NOMO-1 treated with DMSO at 0.1 percent for 48 hours (cell line): Measurements from ENCODE around the gene SRRM1.

Experiments
- DNase-seq: peaks from one replicate; lab custom pipeline; 2025; ENCODE audit not compliant: unreplicated experiment; lab: John Stamatoyannopoulos, UW

SRRM1 gene, protein sequence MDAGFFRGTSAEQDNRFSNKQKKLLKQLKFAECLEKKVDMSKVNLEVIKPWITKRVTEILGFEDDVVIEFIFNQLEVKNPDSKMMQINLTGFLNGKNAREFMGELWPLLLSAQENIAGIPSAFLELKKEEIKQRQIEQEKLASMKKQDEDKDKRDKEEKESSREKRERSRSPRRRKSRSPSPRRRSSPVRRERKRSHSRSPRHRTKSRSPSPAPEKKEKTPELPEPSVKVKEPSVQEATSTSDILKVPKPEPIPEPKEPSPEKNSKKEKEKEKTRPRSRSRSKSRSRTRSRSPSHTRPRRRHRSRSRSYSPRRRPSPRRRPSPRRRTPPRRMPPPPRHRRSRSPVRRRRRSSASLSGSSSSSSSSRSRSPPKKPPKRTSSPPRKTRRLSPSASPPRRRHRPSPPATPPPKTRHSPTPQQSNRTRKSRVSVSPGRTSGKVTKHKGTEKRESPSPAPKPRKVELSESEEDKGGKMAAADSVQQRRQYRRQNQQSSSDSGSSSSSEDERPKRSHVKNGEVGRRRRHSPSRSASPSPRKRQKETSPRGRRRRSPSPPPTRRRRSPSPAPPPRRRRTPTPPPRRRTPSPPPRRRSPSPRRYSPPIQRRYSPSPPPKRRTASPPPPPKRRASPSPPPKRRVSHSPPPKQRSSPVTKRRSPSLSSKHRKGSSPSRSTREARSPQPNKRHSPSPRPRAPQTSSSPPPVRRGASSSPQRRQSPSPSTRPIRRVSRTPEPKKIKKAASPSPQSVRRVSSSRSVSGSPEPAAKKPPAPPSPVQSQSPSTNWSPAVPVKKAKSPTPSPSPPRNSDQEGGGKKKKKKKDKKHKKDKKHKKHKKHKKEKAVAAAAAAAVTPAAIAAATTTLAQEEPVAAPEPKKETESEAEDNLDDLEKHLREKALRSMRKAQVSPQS

DNA sequence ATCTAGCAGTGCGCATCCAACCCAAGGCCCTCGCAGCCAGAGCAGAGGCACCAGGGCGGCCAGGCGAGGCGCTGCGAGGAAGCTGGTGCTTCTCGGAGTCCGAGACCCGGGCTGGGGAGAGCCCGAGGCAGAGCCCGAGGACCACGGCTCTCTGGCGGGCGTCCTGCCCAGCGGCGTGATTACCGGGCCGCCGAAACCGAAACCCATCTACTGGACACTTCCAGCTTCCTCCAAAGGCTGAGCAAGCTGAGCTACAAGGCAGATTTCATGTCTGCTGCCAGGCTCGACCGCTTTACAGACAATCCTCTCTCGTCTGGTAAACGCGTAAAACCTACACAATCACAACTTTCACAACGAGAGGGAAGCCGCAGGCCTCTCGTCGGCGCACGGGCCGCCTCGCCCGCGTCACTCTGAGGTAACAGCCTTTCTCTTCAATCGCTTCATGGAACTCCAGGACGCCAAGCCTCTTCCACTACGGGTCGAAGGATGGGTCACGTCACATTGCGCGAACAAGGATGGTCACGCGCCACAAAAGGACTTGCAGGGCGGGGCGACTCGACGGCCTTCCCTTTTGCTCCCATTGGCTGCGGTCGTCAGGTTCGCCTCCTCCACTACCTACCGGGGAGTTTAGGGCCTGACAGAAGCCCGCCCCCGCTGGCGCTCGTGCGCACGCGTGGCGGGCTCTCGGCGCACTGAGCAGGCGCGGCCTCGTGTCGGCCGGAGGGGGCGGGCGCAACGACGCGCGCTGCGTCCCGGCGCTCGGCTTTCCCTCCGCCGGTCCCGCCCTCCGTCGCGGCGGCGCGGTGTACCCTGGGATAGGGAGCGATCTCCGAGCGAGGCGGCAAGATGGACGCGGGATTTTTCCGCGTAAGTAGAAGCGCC is at the start of gene SRRM1:
Gene SRRM1 (plus strand): TSS at position 822 of the 882 bp plus-strand sequence. CDS start 25 bp downstream, at position 847.
- peak; percentile 99 for DNase-seq

DNA sequence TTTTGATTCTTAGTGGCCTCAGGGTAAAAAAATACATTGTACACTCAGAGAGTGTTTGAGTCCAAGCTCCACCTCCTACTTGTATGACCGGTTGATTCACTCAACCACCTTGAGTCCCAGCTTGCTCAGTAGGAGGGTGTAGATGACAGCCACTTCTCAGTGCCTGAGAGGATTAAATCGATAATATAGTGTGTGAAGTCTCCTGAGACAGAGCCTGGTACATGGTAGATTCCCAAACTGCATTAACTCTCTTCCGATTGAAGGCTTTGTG is 48.8 kb upstream of the SRRM1 start:
- DNase-seq: no peak

DNA sequence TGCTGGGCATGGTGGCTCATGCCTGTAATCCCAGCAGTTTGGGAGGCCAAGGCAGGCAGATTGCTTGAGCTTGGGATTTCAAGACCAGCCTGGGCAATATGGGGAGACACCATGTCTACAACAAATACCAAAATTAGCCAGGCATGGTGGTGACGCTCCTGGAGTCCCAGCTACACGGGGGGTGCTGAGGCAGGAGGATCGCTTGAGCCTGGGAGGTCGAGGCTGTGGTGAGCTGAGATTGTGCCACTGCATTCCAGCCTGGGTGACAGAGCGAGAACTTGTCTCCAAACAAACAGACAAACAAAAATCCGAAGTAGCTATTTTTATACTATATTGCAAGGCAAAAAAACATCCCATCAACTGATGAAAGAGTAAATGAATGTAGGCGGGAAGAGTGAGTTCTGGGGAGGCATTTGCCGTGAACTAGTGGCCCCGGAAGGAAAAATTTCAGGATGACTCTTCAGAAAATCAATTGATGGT is 46.7 kb upstream of the SRRM1 start:
- no peak for DNase-seq

DNA sequence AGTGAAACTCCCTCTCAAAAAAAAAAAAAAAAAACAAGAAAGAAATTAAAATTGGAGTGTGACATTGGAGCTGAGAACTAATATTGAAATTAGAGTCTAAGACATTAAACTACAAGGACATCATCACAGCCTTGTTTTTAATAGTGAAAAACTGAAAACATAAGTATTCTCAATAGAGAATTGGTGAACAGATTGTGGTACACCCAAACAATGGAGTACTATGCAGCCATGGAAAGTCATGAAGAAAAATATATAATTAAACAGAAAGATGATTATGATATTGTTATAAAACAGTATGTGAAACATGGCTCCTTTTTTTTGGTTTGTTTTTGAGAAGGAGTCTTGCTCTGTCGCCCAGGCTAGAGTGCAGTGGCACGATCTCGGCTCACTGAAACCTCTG is 43.8 kb upstream of the SRRM1 start:
- no peak for DNase-seq

DNA sequence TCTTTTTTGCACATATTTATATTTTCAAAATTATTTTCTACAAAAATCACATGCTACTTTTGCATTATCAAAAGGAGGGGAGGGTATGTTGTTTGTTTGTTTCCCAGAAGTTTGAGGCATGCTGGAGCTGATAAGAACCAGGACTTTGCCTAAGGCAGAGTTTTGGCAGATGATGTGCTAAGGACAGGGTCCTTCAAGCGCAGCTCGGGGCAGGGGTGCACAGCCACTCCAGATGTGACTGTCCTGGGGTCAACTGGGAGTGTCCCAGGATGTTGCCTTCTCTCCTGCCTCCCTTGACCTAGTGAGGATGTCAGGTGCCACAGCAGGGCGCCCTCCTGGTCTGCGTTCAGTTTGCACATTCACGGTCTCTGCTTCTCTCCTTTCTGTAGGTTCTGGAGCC is 42.6 kb upstream of the SRRM1 start:
- DNase-seq: no peak

DNA sequence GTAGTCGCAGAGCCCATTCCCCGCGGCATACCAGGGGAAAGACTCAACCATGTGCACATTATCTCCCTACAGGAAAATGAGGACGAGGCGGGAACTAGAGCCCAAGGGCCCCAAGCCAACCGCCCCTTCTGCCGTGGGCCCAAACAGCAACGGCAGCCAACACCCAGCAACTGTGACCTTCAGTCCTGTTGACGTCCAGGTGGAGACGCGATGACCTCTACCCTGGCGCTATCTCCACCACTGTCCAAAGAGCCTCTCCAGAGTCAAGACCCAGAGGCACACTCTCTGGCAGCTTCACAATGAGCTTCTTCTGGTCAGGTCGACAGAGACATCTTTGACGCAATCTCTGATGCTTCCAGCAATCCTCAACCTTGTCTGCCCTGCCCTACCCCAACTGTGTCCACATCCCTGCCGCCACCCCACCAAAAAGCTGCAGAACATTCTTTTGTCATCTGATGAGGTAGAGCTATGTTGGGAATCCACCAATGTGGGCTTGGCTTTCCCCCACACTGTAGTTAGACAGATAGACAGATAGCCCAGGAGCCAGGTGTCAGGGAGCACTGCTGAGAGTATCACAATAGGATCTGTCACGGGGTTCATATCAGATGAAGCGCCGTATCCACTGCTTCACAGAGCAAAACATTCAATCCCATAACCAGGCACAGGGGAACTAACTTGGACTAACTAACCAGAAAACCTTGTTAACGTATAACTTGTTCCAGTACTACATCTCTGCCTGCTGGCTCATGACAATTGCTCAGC is 37.4 kb upstream of the SRRM1 start:
- no peak for DNase-seq

DNA sequence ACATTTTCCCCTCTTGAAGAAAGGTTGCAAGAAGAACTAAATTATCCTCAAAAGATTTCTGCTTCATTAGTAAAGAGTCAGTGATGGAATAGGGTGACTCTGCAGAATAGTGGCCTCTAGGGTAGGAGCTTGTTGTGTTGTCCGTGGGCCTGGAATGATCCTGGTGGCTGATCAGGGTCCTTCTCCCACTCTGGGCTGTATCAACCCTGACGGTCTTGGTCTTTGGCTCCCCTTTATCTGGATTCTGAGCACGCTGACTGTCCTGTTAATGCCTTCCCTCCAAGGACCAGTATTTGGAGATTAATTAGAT is 36.9 kb upstream of the SRRM1 start:
- no peak for DNase-seq

DNA sequence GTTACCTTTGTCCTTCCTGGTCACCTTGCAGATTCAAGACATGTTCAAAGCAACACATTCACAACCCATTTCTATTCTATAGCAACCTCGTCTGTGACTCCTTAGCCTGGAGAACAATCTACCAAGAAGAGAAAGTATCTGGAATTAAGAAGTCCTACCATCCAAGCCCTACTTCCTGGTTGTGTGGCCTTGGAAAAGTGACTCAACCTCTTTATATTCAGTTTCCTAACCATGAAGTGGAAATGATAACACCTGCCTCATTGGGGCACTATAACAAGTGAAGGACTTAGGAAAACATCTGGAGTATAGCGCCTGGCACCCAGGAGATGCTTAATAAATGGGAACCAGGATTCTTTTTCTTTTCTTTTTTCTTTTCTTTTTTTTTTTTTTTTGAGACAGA is 36.5 kb upstream of the SRRM1 start:
- DNase-seq: no peak

DNA sequence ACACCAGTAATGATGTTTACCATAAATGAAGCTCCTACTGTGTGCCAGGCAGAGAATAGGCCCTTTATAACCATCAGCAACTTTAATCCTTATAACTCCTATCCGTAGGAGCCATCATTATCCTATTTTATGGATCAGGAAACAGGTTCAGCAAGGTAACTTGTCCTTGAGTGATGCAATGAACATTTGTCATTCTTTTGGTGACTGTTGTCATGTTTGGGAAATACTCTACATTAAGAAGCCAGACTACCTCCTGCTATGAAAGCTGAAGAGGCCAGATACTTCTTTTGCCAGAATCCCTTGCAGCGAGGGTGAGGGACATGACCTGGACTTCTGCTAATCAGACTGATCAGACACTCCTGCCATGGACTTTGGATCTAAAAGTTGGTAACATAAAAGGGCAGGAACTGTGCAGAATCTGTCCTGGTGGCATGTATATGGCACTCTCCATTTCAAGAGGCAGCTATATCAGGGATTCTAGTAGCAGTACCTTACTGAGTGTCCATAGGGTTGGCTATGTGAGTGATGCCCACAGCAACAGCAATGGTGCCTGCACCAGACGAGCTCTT is 33.1 kb upstream of the SRRM1 start:
- DNase-seq: no peak

DNA sequence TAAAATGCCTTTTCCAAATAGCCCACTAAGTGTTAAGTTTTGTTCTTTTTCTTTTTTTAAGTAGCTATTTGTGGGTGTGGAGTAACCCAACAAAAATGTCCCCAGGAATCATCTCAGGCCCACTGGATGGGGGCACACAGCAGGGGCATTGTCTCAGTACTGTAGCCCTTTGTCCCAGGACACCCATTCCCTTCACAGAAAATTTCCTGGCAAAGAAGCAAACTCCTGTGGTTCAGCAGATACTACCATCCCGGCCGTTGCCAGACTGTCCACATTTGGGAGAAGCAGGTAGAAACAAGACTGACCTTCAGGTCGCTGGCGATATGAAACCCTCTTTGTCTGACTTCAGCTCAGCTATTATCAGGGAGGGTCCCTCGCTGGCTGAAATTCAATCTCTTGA is 23.7 kb upstream of the SRRM1 start:
- DNase-seq: no peak

DNA sequence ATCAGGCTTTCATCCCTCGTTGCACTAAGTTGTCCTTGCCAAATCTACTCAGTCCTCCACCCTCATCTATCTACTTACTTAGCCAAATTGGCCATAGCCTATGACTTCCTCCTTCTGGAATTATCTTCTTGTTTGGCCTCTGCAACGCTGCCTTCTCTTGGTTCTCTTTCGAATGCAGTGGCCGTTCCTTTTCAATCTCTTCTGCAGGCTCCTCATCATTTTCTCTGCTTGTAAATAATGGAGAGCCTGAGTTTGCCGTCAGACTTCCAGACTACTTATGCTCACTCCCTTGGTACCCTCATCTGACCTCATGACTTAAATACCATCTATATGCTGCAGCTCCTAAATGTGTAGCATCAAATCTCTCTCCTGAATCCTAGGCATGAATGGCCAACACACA is 22.4 kb upstream of the SRRM1 start:
- DNase-seq: no peak

DNA sequence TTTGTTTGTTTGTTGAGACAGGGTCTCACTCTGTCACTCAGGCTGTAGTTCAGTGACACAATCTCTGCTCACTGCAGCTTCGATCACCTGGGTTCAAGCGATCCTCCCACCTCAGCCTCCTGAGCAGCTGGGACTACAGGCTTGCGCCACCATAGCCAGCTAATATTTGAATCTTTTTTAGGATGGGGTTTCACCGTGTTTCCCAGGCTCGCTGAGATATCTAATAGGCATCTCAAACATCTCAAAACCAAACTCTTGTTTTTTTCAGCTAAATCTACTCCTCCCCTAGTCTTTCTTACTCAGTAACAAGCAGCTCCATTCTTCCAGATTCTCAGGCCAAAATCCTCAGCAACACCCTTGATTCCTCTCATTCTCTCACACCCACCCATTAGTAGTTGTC is 22.0 kb upstream of the SRRM1 start:
- DNase-seq: no peak

DNA sequence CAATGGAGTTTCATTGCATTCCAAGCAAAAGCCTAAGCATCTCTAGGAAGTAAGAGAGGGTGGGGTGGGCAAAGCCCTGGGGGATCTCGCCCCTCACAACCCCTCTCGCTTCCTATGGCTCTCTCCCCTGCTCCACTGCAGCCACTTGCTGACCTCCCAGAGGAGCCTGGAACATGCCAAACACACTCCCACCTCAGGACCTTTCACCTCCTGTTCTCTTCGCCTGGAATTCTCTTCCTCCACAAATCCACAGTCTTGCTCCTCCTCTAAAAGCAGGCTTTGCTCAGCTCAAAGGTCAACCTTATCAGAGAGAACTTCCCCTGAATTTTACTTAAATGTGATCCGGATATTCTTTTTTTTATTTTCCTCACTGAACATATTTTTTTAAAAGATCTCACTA is 20.9 kb upstream of the SRRM1 start:
- DNase-seq: no peak

DNA sequence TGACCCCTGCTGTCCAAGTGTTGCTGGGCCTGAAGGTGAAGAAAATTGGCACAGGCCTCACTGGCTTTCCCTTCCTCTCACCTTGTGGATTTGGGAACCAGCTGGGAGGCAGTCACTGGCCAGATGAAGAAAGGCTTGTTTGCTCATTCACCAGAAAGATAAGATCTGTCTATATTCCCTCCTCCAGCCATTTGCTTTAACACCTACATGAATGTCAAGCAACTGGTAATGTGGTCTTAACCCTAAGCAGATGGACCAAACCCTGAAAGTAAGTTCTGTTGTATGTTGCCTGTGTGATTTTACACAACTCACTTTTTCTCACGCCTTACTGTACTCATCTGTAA is 10.3 kb upstream of the SRRM1 start:
- DNase-seq: no peak

DNA sequence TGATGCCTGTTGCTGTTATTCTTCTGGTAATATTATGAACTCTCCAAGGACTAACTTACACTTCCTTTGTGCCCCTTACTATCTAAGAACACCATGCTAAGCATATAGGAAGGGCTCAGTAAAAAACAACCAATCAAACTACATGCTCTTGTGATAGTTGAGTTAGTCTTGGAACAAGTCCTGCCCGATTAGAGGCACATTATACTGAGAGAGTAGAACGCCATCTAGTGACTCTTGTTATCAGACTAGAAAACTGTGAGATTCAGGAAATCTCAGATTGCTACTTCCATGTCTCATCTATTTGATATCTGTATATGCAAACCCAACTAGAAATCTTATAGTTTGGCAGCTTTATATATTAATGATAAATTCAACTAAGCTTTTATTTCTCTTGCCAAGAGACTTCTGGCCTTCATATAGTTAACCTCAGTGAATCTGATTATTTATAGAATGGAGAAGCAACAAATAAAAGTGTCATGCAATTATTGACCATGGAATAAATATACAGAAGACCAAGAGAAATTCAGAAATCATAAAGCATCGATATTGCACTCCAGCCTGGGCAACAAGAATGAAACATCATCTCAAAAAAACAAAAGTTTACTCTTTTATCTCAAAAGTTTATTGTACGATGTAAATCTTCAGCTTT is 7.8 kb upstream of the SRRM1 start:
- peak; percentile 74 for DNase-seq

DNA sequence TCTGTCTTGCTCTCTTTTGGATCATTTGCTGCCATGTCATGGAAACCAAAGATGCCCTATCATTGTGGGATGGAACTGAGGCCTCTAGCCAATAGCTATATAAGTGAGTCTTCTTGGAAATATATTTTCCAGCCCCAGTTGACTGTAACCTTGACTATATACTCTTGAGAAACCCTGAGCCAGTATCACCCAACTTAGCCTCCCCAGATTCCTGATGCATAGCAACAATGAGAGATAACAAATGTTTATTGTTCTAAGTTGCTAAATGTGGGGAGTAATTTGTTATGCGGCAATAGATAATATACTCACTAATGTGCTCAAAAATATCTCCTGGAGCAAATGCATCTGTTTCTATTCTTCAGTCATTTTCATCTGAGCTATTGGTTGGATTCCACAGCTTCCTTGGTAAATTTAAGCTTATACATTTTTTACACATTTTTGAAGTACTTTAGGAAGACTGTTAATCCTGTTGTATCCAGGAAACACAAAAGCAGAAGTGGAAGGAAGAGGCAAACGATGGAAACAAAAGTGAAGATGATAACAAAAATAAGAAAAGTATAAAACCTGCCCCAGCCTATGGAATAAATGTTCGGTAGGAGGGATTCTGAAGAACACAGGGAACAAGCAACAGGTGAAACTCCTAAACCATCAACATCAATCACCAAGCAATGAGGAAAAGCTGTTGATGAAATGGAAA is 6.3 kb upstream of the SRRM1 start:
- no peak for DNase-seq

DNA sequence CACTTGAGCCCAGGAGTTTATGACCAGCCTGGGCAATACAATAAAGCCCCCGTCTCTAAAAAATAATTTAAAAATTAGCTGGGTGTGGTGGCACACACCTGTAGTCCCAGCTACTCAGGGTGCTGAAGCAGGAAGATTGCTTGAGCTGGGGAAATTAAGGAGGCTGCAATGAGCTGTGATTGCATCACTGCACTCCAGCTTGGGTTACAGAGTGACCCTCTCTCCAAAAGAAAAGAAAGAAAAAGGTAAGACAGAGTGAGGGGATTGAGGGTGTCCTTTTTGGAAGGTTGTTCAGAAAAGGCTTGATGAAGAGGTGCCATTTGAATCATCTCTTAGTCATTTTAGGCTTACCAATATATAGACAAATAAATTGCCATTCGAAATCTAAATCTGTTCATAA is 4.0 kb upstream of the SRRM1 start:
- no peak for DNase-seq

DNA sequence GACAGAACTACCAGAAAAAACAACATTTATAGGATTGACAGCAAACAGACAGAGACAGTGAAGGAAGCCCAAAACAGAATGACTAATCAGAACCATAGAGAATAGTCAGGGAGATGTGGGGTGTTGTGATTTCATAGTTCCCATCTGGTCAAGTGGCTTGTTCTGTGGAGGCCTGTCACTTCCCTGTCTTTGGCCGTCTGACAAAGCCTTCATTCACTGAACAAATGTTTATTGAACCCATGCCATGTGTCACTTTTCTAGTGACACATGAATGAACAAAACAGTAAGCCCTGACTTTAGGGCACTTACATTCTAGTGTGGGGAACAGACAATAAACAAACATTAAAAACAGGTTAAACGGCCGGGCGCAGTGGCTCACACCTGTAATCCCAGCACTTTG is 3.2 kb upstream of the SRRM1 start:
- no peak for DNase-seq

DNA sequence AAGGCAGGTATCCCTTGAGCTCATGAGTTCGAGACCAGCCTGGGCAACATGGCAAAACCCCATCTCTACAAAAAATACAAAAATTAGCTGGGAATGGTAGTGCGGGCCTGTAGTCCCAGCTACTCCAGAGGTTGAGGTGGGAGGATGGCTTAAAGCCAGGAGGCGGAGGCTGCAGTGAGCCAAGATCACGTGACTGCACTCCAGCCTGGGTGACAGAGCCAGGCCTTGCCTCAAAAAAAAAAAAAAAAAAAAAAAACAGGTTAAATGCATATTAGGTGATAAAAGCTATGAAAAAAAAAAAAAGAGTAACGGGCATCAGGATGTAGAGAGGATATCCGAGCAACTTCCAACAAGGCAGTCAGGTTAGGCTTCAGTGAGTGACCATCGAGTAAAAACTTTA is 2.8 kb upstream of the SRRM1 start:
- no peak for DNase-seq
